ENCODE results near the gene CMIP.

DNA sequence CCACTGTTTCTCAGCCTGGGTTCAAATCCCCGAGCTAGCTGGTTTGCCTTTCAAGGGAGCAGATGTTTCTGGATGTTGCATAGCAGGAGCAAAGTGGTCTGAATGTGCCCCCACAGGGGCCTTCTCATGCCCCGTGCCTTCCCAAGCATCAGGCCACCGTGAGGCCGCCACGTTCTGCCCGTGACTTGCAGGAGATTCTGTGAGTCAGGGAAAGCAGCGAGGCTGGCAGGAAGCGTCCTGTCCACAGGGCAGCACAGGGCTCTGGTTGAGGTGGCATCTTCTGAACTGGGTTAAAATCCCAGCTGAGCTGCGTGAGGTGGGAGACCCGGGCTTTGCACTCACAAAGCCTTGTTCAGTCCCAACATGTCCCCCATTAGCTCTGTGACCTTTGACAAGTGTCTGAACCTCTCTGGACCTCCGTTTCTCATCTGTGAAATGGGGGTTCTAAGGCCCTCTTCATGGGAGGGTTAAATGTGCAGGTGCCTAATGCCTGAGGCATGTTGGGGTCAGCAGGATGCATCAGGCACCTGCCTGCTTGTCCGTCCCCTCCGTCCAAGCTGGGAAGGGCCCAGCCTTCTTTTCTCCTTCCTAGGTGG is 239.7 kb downstream of the CMIP start:
- TF ChIP-seq POLR2A (IDR thresholded peaks at IDR 0.05): no peak
- TF ChIP-seq, protein P1, sequence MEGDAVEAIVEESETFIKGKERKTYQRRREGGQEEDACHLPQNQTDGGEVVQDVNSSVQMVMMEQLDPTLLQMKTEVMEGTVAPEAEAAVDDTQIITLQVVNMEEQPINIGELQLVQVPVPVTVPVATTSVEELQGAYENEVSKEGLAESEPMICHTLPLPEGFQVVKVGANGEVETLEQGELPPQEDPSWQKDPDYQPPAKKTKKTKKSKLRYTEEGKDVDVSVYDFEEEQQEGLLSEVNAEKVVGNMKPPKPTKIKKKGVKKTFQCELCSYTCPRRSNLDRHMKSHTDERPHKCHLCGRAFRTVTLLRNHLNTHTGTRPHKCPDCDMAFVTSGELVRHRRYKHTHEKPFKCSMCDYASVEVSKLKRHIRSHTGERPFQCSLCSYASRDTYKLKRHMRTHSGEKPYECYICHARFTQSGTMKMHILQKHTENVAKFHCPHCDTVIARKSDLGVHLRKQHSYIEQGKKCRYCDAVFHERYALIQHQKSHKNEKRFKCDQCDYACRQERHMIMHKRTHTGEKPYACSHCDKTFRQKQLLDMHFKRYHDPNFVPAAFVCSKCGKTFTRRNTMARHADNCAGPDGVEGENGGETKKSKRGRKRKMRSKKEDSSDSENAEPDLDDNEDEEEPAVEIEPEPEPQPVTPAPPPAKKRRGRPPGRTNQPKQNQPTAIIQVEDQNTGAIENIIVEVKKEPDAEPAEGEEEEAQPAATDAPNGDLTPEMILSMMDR (IDR thresholded peaks at IDR 0.05): no peak
